ENCODE measurements around the gene NEU3. TPM values are rescaled to one million over a fixed set of nuclear protein-coding genes. Genes with fewer than 3 reads are reported as not detected.
A peak's percentile ranks its signal among the peaks of the same experiment; 100 is the strongest.
"Not testable (repeated sequence)": the region's sequence is repeated elsewhere in the genome, so short reads cannot be mapped to it uniquely, and the experiment has no call there.

The NEU3 gene
- total RNA-seq, 1 donor from 2014 or later, result 7.2 TPM

DNA sequence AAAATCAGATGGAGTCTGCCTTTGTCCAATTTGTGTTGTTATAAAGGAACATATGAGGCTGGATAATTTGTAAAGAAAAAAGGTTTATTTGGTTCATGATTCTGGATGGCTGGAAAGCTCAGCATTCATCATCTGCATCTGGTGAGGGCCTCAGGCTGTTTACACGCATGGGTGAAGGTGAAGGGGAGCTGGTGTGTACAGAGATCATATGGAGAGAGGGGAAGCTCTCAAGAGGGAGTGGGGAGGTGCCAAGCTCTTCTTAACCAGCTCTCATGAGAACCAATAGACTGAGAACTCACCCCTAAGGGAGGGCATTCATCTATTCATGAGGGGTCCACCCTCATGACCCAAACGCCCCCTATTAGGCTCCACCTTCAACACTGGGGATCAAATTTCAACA lies 40.0 kb downstream of the NEU3 start:
- no peak for DNase-seq (ENCODE audit: low read depth in 2 of 2)

DNA sequence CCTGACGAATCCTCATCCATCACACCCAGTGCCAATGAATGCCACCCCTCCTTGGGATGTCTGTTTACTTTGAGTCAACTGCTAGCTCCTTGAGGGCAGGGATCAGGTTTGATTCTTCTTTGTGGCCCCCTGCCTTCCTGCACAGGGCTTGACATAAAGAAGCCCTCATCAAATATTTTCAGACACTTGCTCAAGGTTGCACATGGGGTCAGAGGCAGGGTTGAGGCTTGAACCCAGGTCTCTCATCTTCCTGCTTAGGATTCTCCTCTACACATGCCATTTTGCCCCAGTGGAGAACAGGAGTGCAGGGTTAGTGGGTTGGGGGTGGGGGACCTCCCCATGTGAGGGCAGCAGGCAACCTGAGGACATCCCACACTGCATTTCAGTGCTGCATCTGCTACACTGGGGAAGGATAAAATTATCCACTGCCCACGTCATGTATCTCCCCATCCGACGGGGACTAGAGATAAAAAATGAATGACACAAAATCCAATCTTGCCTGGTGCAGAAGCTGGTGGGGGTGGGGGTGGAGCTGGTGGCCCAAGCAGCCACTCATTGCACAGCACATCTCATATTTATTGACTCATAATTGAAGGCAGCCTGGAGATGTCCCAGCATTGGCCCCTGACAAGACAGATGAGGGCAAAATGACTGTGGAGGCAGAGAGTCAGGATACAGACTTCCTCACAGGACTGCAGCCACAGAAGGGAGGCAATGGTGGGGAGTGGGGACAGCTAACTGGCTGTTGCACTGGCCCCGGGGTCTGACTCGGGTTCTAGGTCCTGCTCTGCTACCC lies 41.3 kb downstream of the NEU3 start:
- no peak for DNase-seq (ENCODE audit: low read depth in 2 of 2)

DNA sequence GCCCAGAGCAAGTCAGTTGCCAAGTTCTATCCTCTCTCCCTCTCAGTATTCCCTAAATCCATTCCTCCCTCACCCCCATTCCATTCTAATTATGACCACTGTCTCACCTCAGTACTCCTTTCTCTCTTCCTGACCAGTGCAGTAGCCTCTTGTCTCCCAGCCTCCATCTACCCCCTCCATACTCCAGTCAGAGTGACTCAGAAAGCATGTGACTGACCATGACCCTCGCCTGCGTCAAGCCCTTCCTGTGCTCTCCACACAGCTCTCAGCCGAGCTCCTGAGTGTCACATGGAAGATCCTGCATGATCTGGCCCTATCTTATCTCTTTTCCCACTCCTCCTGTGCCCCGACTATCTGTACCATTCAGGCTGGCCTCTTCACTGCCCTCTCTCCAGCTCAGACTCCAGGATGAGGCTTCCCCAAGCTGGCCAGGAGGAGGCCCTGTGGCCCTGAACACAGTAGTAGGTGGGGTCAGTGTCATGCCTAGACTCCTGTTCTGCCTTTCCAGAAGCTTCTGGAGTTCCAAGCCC lies 42.6 kb downstream of the NEU3 start:
- peak; percentile 65 to 87 for DNase-seq (ENCODE audit: low read depth in 2 of 2)

DNA sequence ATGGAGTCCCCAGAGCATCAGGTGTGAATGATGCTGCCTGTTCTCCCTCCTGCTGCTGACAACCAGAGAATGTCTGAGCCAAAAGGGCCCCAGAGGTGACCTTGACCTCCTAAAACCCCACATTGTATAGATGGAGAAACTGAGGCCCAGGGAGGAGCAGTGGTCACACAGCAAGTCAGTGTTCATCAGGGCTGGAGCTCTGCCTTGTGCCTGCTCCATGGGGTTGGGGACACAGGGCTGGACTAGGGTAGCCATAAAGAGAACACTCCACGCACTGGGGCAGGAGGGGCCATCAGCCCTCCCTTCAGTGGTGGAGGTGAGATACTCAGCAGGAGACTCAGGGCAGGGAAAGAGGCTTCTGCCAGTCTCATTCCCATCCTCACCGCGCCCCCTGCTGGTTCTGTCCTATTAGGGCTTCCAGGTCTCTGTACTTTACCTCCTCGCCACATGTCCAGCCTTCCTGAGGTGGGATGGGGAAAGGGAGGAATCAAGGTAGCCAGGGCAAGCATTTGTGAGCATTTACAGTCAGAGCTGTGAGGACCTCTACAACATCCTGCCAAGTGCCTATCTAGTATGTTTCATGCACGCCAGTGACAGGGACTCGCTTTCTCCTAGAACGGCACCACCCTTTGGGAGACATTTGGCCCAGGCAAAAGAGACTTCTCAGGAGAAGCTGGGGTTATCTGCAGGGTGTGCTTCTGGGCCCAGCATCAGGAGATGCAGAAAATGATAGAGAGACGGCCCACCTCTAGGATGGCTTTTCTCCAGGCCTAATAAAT lies 43.2 kb downstream of the NEU3 start:
- peak; percentile 40 to 82 for DNase-seq (ENCODE audit: low read depth in 2 of 2)

DNA sequence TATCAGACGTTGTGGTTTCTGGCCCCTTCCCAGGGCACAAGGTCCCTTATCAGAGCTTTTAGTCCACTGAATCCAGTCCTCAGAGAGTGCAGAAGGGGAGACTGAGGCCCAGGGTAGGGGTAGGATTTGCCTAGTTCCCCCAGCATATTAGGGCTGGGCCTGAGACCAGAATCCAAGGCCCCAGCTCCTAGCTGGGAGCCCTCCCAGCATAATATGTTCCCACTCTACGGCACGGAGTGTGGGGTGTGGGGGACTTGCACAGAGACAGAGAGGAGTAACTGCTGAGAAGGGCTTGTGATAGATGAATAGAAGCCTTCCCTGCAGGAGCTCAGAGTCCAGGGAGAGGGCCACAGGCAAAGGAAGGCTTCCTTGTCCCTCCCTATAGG lies 43.8 kb downstream of the NEU3 start:
- DNase-seq (ENCODE audit: low read depth in 2 of 2), result no peak

DNA sequence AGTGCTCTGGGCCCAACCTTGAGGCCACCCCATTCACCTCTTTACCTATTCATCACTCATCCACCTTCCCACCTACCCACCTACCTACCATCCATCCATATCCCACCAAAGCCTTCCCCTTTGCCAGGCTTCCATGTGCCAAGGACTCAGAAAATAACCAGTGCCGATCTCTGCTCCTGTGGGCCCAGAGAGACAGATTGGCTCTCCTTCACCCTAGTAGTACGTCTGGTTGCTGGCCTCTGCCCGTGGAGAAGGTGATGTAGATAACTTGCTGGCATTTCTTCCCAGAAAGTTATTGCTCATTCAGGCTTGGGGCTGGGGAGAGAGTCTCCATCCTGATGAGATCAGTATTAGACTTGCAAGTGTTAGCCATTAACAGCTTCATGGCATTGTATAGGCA lies 45.2 kb downstream of the NEU3 start:
- DNase-seq (ENCODE audit: low read depth in 2 of 2), result no peak

DNA sequence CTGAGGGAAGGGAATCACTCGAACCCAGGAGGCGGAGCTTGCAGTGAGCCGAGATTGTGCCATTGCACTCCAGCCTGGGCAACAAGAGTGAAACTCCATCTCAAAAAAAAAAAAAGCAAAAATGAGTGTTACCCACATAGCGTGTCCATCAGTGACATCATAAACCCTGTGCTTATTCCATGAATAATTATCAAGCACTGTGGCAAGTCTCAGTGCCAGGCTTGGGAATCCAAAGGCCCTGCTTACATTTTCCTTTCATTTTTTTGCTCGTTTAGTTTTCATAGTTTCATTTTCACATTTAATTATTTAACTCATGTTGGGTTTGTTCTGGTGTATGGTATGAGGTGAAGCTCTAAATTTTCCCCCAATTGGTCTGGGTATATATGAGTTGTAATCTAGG lies 46.5 kb downstream of the NEU3 start:
- DNase-seq (ENCODE audit: low read depth in 2 of 2), result no peak

DNA sequence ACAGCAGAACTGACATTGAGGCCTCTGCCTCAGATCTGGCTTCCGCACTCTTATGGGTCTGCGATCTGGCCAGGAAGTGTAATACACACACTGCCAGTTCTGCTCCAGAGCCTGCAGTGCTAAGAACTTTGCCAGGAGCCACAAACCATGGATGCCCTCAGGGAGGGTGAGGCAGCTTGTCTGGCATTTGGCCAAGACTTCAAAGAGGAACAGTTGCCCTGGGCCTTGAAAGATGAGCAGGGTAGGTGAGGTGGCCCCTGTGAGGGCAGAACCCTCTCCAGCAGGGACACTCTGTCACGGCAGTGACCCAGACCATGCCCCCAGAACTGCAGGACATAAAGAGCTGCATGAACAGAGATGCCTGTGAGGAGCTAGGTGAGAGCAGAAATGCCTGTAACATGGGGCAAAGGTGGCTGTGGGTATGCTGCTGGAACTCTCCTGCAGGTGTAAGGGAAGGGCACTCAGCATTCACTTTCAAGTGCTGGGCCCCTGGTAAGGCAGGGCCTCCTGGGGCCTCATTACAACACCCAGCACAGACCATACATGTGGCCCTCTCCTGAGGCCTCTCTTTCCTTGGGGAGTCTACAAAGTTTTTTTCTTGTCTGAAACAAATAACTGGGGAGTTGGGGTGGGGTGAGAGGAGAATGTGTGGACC lies 47.3 kb downstream of the NEU3 start:
- no peak for DNase-seq (ENCODE audit: low read depth in 2 of 2)

DNA sequence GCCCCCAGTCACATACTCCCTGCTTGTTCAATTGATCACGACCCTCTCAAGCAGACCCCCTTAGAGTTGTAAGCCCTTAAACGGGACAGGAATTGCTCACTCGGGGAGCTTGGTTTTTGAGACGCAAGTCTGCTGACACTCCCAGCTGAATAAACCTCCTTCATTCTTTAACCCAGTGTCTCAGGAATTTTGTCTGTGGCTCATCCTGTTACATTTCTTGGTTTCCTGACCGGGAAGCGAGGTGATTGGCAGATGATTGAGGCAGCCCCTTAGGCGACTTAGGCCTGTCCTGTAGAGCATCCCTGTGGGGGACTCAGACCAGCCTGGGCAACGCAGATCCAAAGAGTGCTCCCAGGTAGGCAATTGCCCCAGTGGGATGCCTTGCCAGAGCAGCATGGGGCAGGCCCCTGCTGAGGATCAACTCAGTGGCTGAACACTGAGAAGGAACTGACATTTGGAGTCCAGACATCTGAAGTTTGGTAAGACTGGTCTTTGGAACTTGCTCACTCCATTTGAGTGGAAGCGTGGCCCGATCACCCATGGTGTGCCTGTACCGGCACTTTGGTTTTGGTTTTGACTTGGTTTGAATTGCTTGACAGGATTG lies 51.5 kb downstream of the NEU3 start:
- DNase-seq (ENCODE audit: low read depth in 2 of 2), result no peak

DNA sequence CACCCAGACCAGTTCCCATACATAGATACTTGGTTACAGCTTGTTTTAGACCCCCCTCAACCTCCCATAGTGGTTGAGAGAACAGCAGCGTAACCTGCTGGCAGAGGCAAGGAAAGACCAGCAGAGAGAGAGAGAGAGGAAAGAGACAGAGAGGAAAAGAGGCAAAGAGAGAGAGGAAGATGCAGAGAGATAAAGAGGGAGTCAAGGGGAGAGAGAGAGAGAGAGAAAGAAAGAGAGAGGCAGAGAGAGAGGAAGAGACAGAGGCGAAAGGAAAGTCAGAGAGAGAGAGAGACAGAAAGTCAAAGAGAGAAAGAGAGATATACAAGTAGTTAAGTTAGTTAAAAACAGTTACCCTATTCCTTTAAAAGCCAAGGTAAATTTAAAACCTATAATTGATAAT lies 52.5 kb downstream of the NEU3 start:
- DNase-seq (ENCODE audit: low read depth in 2 of 2), result no peak

DNA sequence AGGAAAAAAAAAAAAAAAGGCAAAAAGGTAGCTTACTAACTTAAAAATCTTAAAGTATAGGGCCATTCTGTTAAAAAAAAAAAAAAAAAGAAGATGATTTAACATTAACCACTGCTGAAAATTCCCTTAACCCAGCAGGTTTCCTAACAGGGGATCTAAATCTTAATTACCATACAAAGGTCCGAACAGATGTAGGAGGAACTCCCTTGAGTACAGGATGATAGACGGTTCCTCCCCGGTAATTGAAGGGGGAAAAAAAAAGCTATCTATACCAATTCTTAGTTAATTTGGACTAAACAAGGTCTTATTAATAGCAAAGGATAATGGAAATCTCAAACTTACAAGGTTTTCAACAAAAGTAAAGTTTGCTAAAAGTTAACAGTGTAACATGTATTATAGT lies 53.1 kb downstream of the NEU3 start:
- not testable (repeated sequence) for DNase-seq (ENCODE audit: low read depth in 2 of 2)

DNA sequence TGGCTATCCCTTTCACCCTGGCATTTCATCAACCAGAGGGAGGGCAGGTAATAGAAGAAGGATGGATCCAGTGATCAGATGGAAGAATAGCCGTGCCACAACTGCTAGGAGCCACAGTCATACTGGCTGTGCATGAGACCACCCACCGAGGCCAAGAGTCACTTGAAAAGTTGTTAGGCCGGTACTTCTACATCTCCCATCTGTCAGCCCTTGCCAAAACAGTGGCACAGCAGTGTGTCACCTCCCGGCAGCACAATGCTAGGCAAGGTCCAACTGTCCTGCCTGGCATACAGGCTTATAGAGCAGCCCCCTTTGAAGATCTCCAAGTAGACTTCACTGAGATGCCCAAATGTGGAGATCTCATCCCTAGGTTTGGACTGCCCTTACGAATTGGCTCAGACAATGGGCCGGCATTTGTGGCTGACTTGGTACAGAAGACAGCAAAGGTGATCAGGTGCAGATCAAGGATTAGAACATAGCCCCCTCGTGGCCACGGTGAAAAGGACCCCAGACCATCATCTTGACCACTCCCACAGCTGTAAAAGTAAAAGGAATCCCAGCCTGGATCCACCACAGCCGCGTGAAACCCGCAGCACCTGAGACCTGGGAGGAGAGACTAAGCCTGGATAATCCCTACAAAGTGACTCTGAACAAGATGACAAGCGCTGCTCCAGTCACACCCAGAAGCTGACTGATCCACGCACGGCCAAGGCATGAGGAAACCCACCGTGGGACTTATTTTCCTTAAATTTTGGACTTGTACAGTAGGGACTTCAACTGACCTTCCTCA lies 55.8 kb downstream of the NEU3 start:
- DNase-seq (ENCODE audit: low read depth in 2 of 2), result not testable (repeated sequence)

DNA sequence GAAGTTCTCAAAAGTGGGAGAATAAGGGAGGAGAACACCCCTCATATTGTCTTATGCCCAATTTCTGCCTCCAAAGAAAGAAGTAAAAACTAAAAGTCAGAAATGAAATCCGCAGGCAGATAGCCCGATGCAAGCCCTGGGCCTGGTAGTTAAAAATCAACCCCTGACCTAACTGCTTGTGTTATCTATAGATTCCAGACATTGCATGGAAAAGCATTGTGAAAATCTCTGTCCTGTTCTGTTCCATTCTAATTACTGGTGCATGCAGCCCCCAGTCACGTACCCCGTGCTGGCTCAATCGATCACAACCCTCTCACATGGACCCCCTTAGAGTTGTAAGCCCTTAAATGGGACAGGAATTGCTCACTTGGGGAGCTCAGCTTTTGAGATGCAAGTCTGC lies 57.9 kb downstream of the NEU3 start:
- DNase-seq (ENCODE audit: low read depth in 2 of 2), result not testable (repeated sequence)

DNA sequence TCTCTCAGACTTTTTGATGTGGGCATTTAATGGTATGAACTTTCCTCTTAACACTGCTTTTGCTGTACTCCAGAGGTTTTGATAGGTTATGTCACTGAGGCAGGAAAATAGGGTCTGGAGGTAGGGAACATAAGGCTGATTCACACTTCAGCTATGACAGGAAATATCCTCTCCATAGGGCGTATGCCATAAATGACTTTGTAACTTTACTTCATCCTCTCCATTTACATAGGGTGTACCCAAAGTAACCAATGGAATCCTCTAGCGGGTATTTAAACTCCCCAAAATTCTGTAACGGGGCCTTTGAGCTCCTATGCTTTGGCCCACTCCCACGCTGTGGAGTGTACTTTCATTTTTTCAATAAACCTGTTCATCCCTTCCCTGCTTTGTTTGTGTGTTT lies 58.5 kb downstream of the NEU3 start:
- no peak for DNase-seq (ENCODE audit: low read depth in 2 of 2)

DNA sequence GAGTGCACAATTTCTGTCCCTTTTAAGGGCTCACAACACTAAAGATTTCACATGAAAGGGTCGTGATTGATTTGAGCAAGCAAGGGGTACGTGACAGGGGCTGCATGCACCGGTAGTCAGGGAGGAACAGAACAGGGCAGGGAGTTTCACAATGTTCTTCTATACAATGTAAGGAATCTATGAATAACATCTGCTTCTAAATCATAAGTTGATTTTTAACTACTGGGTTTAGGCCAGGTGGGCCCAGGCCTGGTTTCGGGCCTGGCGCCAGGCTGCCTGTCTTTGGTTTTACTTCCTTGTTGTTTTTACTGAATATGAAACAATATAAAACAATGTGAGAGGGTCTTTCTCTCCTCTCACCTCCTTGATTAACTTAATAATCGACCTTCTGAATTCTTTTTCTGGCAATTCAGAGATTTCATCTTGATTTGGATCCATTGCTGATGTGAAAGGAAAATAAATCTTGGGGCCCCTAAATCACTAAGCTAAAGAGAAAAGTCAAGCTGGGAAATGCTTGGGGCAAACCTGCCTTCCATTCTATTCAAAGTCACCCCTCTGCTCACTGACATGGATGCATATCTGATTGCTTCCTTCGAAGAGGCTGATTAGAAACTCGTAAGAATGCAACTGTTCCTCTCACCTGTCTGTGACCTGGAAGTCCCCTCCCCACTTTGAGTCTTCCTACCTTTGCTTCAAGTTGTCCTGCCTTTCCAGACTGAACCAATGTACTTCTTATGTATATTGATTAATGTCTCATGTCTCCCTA lies 61.0 kb downstream of the NEU3 start:
- not testable (repeated sequence) for DNase-seq (ENCODE audit: low read depth in 2 of 2)

DNA sequence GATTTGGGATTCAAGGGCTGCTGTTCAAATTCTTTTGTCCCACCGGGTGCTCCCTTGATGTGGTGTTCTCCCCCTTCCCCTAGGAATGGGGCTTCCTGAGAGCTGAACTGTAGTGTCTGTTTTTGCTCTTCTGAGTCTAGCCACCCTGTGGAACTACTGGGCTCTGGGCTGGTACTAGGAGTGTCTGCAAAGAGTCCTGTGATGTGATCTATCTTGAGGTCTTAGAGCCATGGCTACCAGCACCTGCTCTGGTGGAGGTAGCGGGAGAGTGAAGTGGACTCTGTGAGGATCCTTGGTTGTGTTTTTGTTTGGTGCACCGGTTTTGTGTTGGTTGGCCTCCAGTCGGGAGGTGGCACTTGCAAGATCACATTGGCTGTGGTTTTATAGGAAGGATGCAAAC lies 61.8 kb downstream of the NEU3 start:
- DNase-seq (ENCODE audit: low read depth in 2 of 2), result no peak

DNA sequence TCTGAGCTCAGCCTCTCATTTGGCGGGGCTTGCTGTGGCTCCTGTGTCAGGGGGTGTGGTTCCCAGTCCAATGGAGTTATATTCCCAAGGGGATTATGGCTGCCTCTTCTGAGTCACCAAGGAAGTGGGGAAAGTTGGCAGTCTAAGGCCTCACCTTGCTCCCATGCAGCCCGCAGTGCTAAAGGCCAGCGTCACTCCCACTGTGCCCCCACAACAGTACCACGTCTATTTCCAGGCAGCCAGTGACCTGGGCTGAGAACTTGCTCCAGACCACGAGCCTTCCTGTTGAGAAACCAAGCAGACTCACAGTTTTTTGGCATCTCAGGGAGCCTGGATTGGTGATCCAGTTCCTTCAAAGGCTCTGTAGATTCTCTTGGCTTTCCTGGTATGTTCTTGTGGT lies 62.3 kb downstream of the NEU3 start:
- DNase-seq (ENCODE audit: low read depth in 2 of 2), result no peak

DNA sequence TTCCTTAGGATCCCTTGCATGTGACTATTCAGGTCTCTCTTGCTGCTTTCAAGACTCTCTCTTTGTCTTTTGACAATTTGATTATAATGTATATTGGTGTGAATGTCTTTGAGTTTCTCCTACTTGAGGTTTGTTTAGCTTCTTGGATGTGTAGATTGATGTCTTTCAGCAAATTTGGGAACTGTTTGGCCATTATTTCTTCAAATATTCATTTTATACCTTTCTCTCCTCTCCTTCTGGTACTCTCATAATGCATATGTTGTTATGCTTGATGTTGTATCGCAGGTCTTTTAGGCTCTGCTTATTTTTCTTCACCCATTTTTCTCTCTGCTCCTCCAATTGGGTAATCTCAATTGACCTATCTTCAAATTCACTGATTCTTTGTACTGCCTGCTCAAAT lies 63.7 kb downstream of the NEU3 start:
- DNase-seq (ENCODE audit: low read depth in 2 of 2), result no peak

DNA sequence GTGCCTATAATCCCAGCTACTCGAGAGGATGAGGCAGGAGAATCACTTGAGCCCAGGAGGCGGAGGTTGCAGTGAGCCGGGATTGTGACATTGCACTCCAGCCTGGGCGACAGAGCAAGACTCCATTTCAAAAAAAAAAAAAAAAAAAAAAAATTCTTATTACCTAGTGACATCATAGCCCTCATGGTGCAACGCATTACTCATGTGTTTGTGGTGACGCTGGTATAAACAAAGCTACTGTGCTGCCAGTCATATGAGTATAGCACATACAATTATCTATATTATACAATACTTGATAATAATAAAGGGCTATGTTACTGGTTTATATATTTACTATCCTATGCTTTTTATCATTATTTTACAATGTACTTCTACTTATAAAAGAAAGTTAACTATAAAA lies 66.8 kb downstream of the NEU3 start:
- DNase-seq (ENCODE audit: low read depth in 2 of 2), result no peak

DNA sequence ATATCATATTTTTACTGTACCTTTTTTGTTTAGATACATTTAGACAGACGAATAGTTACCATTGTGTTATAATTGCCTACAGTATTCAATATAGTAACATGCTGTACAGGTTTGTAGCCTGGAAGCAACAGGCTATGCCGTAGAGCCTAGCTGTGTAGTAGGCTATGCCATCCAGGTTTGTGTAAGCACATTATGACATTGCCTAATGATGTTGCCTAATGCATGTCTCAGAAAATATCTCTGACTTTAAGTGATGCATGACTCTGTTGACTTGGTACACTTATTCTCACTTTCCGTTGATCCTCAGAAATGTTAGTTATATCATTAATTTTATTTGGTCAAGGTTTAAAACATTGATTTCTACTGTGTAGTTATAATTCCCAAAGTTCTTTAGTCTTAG lies 68.1 kb downstream of the NEU3 start:
- no peak for DNase-seq (ENCODE audit: low read depth in 2 of 2)
